RWPE1 (cell line): ENCODE data around the gene LZTS3.
A peak's percentile ranks its signal among the peaks of the same experiment; 100 is the strongest.
"Not testable (repeated sequence)": the region's sequence is repeated elsewhere in the genome, so short reads cannot be mapped to it uniquely, and the experiment has no call there.

Source experiments
- CTCF ChIA-PET: fragments of 350-600 bp; sonication (Branson Sonifier 250); formaldehyde crosslinking; extraction: SDS; loops from one replicate; lab custom pipeline; 2021; lab: Yijun Ruan, JAX
- POLR2A ChIA-PET: fragments of 400-600 bp; formaldehyde crosslinking; extraction: SDS; loops from one replicate; lab custom pipeline; 2020; ENCODE audit warnings: antibody characterized with exemption; ENCODE audit not compliant: low non-redundant PET; lab: Yijun Ruan, JAX
- DNase-seq: peaks from one replicate; pipeline ENCODE4 v3.0.0; 2012; ENCODE audit warnings: low spot score
- H3K27ac ChIP-seq: fragments of 450-650 bp; 2 replicates; pipeline ENCODE4 v1.5.1; 2017
- CTCF ChIP-seq: fragments of 450-650 bp; conservative IDR thresholded peaks from 2 replicates; pipeline ENCODE4 v1.5.1; 2017; ENCODE audit warnings: low read depth, mild to moderate bottlenecking

LZTS3 gene

GRCh38 chr20:3183896-3184612, 10.7 kb upstream of the LZTS3 start:
- TF ChIP-seq CTCF: no peak
- no peak for DNase-seq
- peak overlapping the region; percentile 15; the same call in 1 of the 2 replicates for H3K27ac ChIP-seq
- ChIA-PET CTCF (interaction anchor here (0.6 to 1.1 kb wide), 2 partner anchors 32 to 34 kb away, joined by 3 to 8 read pairs; no protein-coding TSS in a partner anchor), POLR2A (interaction anchor here (1.1 kb wide), 1 partner anchor 56 kb away, joined by 3 read pairs; no protein-coding TSS in a partner anchor)

GRCh38 chr20:3182429-3182828, 9.1 kb upstream of the LZTS3 start:
- DNase-seq, CTCF ChIA-PET, H3K27ac ChIP-seq: not testable (repeated sequence)
- POLR2A ChIA-PET: interaction anchor here (0.7 kb wide), 1 partner anchor 1283 kb away, joined by 4 read pairs; no protein-coding TSS in a partner anchor

- CTCF ChIA-PET: no interaction called here
These were observed 7.9 kb upstream of the LZTS3 start for GRCh38 chr20:3181270-3181669.

GRCh38 chr20:3180319-3180718, 7.0 kb upstream of the LZTS3 start:
- no peak overlapping the region for H3K27ac ChIP-seq
- ChIA-PET CTCF (no interaction called here), POLR2A (no interaction called here)
- DNase-seq: no peak
- no peak for TF ChIP-seq CTCF

More at GRCh38 chr20:3181270-3181669, 7.9 kb upstream of the LZTS3 start:
- no peak for TF ChIP-seq CTCF
- H3K27ac ChIP-seq: no peak overlapping the region
- no peak for DNase-seq
- POLR2A ChIA-PET: no interaction called here

- no peak for DNase-seq
- no peak for TF ChIP-seq CTCF
- CTCF ChIA-PET: interaction anchor here (0.6 to 1.1 kb wide), 2 partner anchors 25 to 32 kb away, joined by 3 read pairs; no protein-coding TSS in a partner anchor
- POLR2A ChIA-PET: interaction anchor here (0.7 kb wide), 1 partner anchor 115 kb away, joined by 3 read pairs; no protein-coding TSS in a partner anchor
- no peak overlapping the region for H3K27ac ChIP-seq
These were observed 4.6 kb upstream of the LZTS3 start for GRCh38 chr20:3177746-3178485.

- no peak overlapping the region for H3K27ac ChIP-seq
- TF ChIP-seq CTCF: no peak
- ChIA-PET CTCF (no interaction called here), POLR2A (no interaction called here)
- no peak for DNase-seq
These were observed 1.9 kb upstream of the LZTS3 start for GRCh38 chr20:3175270-3175669.
